GM12891 (cell line): Measurements from ENCODE around the gene MTHFR.

Experiments
- PAX5 ChIP-seq: IDR thresholded peaks from 2 replicates; pipeline ENCODE4 v1.6.1; 2011; ENCODE audit warnings: low read length, moderate library complexity, mild to moderate bottlenecking; ENCODE audit not compliant: insufficient read depth, severe bottlenecking
- POLR2A ChIP-seq: IDR thresholded peaks from 2 replicates; pipeline ENCODE4 v1.6.1; 2011; ENCODE audit warnings: low read depth, low read length, control low read depth
- POLR2AphosphoS5 ChIP-seq: IDR thresholded peaks from 2 replicates; pipeline ENCODE4 v1.6.1; 2011; ENCODE audit warnings: low read depth, low read length, control low read depth
- POU2F2 ChIP-seq: IDR thresholded peaks from 2 replicates; pipeline ENCODE4 v1.6.1; 2011; ENCODE audit warnings: low read depth, mild to moderate bottlenecking, control low read depth, low read length, moderate library complexity
- SPI1 ChIP-seq: IDR thresholded peaks from 2 replicates; pipeline ENCODE4 v1.6.1; 2011; ENCODE audit warnings: low read depth, low read length, control low read depth
- TAF1 ChIP-seq: IDR thresholded peaks from 2 replicates; pipeline ENCODE4 v1.6.1; 2011; ENCODE audit warnings: low read depth, low read length, control low read depth

DNA sequence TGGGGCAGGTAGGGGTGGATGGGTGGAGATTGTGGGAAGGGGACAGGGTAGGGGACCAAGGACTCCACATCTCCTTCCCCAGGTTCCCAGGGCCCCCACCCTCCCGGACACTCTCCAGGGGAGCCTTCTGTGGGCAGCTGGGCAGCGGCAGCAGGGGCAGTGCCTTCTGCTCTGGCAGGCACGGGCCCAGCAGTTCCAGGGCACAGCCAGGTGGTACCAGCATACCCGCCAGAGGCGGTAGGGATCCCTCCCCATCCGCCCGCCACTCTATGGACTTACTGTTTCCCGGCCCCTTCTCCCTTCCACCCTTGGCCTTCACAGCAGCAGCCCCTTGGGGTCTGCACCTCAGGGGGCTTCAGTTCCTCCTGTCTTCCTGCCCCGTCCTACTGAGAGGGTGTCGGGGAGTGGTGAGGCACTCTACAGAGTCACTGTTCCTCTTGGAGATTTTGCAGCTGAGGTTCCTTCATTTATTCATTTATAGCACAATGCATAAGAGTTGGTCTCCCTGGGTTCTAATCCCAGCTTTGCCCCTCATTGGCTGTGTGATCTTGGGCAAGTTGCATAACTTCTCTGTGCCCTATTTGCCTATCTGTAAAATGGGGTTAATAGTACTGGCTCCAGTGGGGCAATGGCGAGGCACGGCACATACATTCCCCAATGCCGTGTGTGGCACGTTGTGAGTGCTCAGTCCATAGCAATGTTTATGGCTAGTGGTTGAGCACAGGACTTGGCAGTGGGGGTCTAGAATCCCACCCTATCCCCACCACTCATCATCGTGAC, 26.7 kb downstream of the MTHFR start:
- TF ChIP-seq POLR2AphosphoS5 (no peak), POLR2A (no peak), PAX5 (no peak), SPI1 (no peak), TAF1 (no peak), POU2F2 (no peak)
